GM21528 (cell line): ENCODE results near the gene KPRP.

Source experiments
- ATAC-seq: cut with Tn5 transposase; IDR thresholded peaks from one replicate; pipeline ENCODE4 v1.9.1; 2021; ENCODE audit warnings: mild to moderate bottlenecking, moderate library complexity; ENCODE audit not compliant: unreplicated experiment, low FRiP score

KPRP gene, protein sequence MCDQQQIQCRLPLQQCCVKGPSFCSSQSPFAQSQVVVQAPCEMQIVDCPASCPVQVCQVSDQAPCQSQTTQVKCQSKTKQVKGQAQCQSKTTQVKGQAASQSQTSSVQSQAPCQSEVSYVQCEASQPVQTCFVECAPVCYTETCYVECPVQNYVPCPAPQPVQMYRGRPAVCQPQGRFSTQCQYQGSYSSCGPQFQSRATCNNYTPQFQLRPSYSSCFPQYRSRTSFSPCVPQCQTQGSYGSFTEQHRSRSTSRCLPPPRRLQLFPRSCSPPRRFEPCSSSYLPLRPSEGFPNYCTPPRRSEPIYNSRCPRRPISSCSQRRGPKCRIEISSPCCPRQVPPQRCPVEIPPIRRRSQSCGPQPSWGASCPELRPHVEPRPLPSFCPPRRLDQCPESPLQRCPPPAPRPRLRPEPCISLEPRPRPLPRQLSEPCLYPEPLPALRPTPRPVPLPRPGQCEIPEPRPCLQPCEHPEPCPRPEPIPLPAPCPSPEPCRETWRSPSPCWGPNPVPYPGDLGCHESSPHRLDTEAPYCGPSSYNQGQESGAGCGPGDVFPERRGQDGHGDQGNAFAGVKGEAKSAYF

DNA sequence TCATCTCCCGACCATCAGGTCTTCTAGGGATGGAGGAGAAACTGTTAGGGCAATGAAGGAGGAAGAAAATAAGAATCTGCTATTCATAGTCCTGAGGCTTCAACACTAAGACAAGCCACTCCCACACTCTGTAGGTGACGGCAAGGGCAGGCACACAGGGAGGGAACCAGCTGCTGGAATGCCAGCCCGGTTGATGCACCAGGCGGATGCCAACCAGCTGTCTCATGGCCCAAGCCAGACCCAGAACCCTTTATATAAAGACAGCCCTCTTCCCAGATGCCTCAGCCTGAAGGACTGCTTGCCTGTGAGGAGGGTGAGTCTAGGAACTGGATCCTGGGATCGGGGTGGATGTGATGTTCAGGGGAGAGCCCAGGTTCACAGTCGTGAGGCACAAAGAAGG is at the start of gene KPRP:
TSS of gene KPRP (plus strand) at position 279 of the 400 bp plus-strand sequence. CDS start 1,564 bp downstream, outside the sequence.
- no peak for ATAC-seq

DNA sequence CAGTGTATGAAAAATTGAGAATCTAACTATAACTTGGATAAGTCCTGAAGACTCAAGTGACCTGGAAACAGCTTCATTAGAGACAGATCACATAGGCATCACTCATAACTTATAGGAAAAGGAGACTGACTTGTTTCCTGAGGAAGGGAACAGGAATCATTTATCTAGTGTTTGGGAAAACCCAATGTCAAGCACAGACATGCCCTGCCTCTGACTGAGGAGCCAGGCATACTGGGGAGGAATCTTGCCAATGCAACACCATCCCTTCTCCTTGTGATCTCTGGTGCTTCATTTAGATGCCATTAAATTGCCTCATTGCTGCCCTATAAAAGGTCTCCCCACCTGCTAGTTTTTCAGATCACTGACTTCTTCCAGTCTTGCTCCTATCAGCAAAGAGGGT is 39.6 kb upstream of the KPRP start:
- no peak for ATAC-seq

DNA sequence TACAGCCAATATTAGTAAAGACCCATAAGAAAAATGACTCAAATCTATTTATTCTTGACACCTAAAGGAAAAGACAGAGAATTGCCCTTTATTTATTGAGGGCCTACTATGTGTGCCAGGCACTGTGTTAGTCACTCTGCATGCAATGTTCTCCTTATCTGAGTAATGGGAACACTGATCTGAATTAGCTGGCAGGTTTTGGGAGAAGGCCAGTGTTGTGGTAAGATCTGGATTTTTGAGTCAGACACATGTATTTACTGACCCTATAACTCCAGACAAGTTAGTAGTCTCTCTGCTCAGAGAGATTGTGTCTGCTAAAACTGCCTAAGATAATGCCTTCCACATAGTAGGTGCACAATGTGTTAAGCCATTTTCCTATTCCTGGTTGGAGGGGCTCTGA is 32.6 kb upstream of the KPRP start:
- no peak for ATAC-seq

DNA sequence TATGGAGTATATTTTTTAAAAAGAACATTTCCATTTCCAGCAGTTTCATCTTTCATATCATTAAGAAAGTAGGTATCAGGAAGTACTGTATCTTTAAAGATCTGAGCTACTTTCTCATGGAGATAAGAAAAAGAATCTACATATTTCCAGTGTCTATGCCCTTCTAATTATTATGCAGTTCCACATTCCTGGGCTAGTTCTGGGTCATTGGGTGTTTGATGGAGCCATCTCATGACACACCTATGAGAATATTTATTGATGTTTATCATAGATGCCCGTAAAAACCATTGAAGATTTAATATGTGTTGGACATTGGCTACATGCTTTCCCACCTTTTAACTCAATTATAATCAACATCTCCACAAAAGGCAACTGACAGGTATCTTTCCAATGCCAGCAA is 28.8 kb upstream of the KPRP start:
- ATAC-seq, result no peak

DNA sequence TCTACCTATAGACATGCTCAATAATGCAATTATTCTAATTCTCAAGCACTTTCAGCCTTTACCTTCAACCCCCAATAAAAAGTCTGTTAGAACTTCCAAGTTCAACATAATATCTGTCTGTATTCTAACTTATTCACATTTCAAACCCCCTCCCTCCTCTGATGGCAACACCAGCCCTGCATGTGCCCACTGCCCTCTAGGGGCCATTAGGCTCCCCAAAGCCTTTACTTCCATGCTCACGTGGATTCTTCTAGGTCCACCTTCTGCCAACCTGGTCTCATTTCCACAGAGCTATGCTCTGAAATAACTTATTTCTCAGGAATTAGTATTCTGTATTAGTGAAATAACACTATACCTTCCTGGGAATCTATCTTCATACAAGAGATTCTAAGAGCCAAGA is 22.2 kb upstream of the KPRP start:
- ATAC-seq, result no peak

DNA sequence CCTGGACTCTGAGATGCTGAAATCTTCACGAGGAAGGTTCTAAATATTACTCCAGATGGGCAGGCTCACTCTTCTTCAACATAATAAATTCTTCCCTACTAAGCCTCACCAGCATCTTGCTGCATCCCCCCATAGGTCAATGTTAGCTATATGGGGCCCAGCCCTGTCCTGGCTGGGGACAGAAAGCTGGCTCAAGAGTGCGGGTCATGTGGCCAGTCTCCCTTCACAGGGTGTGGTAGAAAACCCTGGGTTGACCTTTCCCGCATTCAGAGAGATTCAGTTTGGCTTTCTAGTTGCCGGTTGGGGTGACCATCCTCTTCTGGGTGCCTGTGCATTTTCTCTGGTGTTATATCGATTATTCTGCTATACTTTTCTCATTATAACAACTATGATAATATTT is 19.8 kb upstream of the KPRP start:
- ATAC-seq, result no peak

DNA sequence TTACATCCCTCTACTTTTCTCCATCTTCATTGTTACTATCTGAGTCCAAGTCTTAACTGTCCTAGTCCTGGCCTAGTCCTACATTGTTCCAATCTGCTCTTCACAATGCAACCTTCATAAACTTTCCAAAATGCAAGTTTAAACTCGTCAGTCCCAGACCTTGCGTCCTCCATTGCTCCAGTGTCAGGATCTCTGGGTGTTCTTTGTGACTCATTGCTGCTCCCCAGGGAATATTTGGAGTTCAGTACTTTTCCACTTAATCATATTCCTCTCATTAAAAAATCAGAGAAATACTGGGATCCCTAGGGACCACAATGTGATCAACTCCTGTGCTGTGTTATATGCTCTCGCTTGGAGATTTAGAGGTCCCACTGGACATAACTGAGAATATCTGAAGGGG is 18.0 kb upstream of the KPRP start:
- no peak for ATAC-seq

DNA sequence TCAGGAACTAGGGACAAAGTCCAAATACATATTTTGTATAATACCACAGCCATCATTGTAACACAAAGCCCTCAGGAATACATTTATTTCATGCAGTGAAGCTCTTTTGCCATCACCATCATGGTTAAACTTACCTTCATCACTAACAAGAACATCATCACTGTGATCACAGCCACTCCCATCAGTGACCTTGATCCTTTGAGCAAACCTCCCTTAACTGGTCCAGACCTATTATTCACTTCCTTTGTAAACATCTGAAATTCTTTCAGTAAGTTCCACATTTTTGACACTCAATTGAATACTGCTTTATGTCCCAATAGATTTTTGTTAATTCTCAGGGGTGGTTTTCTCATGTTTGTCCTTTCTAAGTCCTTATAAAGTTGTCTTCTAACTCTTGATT is 16.2 kb upstream of the KPRP start:
- no peak for ATAC-seq

DNA sequence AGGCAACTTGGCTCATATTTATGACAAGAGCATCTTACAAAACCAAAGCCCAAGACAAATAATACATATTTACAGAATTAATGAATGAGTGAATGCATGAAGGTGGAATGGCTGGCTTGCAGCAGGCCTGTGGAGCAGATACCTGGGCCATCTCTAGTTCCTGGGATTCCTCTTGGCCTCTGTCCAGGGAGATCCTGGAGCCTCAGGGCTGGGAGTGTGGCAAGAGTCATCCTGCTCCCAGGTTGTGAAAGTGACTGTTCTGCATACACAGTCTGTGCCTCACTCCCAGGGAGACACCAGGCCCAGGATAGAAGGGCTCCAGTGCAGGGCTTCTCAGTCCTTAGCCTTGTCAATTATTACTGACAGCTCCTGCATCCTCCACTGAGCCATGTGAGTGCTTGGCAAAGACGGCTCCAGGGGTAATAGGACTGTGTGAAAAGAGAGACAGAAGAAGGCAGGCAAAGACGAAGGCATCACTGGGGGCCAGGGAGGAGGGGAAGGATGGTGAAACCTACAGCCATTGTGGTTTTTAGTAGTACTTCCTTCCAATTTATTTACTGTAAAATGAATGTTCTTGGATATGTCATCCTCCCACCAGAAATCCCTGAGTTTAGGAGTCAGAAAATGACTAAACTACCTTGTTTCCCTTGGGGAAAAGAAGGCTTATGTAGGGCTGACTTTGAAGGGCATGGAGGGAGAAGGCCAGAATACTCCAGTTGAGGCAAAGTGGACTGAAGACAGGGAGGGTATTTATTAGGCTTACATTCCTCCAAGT is 14.3 kb upstream of the KPRP start:
- no peak for ATAC-seq

DNA sequence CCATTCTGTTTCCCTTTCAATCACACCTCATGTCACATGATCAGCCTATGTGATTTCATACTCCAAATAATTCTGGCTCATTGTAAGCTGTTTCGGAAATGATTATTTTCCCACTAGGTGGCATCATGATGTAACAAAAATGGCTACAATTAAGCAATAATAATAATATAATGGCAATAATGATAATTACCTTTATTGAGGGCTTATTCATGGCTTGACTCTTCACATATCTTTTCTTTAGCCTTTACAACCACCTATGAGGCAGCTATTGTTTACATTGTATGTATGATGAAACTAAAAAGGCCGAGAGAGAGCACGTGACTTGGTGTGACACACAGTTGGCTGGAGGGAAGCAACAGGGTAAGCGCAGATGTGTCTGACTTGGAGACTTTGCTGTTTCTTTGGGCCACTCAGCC is 12.5 kb upstream of the KPRP start:
- no peak for ATAC-seq

DNA sequence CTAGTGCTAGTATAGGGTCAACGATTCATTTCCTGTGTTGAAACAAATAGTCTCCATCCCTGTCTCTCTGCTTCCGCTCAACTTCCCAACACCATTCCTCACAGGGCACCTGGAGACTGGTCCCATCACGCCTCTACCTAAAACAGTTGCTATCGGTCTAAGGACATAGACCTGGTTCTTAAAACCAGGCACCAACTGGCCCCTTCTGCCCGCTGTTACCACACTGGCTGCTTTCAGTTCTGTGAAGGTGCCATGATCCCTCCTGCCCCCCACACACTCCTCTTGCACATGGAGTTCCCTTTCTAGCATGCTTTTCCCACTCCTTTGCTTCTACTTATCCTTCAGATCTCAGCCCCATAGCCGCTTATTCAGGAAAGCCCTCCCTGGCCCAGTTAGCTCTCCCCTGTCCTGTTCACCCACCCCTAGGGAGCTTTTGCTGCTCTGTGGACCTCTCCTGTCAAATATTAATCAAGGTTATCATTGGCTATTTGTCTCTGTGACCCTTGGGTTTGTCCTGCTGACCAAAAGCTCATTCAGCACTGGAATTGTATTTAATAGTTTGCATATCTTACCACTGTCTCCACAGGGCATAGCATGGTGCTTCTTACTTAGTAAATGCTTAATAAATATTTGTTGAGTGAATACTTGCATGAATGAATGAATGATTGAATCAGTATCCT is 11.9 kb upstream of the KPRP start:
- no peak for ATAC-seq

DNA sequence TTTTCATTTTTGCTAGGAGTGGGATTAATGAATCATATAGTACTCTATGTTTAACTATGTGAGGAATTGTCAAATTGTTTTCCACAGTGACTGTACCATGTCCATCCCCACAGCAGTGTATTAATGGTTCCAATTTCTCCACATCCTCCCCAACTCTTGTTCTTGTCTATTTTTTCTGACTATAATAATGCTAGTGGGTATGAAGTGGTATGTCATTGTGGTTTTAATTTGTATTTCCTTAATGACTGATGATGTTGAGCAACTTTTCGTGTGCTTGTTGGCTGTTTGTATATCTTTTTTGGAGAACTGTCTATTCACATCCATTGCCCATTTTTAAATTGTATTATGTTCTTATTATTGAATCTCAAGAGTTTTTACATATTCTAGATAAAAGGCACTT is 10.0 kb upstream of the KPRP start:
- no peak for ATAC-seq

DNA sequence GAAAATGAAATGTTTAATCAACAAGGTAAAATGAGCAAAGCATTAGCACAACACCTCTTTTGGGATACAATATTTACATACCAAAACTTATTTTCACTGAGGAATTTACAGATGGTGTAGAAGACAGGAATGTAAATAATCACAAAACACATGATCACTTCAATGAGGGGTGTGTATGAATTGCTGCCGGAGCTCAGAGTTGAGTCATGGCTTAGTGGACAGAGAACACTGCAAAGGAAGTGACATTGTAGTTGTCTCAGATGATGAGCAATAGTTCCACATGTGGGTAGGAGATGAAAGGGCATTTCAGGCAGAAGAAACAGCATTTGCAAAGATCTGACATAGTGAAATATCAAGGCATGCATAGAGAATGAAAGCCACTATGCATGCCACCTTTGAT is 5.6 kb upstream of the KPRP start:
- no peak for ATAC-seq

DNA sequence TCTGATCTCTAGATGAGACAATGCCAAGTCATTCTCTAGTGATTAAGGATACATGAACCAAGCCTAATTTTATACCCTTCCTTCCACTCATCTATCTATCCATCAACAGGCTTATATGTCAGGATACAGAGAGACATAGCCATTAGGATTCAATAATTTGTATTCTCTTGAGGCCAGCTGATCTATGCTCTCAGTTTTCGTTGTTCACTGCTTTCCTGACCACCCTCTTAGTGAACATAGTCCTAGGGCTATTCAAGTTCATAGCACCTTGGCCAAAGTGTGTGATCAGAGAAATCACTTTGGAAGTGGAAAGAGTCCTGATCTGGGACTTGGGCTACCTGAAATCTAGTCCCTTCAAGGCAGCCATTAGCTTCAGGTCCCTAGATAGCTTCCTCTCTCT is 4.2 kb upstream of the KPRP start:
- ATAC-seq, result no peak

DNA sequence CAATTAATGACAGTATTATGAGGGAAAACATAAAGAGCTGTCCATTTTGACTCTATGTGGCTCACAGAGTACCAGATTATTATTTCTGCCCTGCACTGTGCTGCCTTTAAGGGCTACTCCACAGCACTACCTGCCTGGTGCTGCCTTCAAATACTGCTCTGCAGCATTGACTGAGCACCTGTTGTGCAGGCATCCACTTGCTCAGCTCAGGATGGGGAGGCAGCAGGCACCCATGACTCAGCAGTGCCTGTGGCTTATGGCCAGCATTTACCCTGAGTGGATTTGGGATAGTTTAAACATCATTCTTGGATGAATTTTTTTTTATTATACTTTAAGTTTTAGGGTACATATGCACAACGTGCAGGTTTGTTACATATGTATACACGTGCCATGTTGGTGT is 953 bp upstream of the KPRP start:
- ATAC-seq, result no peak

DNA sequence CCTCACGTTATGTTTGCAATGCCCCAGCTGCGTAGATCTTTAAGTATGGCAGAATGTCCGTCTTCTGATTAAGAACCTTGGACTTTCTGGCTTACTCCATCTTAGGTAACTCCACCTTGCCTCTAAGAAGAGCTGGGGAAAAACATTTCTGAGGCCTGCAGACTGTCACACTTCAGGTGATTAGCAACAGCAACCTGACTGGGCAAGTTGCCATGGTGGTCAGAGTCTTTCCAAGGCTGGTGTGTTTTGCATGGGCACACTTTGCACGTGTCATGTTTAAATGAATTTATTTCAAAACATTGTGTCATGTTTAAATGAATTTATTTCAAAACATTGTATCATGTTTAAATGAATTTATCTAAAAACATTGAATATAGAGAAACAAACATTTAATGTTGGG is 811 bp downstream of the KPRP start:
- ATAC-seq, result no peak

DNA sequence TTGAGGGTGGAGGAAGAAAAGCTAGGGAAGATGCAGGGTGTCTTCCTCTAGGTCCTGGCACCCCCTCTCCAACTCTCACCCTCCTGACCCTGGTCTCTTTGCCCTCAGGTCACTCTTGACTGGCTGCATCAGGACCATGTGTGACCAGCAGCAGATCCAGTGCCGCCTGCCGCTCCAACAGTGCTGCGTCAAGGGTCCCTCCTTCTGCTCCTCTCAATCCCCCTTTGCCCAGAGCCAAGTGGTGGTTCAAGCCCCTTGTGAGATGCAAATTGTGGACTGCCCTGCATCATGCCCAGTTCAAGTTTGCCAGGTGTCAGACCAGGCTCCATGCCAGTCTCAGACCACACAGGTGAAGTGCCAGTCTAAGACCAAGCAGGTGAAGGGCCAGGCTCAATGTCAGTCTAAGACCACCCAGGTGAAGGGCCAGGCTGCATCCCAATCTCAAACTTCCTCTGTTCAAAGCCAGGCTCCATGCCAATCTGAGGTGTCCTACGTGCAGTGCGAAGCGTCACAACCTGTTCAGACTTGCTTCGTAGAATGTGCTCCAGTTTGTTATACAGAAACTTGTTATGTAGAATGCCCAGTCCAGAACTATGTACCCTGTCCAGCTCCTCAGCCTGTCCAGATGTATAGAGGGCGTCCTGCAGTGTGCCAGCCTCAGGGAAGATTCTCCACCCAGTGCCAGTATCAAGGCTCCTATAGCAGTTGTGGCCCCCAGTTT is 1.8 kb downstream of the KPRP start:
- ATAC-seq, result no peak

DNA sequence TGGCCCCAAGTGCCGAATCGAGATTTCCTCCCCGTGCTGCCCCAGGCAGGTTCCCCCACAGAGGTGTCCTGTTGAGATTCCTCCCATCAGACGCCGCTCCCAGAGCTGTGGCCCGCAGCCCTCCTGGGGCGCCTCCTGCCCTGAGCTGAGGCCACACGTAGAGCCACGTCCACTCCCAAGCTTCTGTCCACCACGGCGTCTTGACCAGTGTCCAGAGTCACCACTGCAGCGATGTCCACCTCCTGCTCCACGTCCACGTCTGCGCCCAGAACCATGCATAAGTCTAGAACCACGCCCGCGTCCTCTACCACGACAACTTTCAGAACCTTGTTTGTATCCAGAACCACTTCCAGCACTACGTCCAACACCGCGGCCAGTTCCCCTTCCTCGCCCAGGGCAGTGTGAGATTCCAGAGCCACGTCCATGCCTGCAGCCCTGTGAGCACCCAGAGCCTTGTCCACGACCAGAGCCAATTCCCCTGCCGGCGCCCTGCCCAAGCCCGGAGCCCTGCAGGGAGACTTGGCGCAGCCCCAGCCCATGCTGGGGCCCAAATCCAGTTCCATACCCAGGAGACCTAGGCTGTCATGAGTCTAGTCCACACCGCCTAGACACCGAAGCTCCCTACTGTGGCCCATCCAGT is 2.8 kb downstream of the KPRP start:
- ATAC-seq, result no peak

DNA sequence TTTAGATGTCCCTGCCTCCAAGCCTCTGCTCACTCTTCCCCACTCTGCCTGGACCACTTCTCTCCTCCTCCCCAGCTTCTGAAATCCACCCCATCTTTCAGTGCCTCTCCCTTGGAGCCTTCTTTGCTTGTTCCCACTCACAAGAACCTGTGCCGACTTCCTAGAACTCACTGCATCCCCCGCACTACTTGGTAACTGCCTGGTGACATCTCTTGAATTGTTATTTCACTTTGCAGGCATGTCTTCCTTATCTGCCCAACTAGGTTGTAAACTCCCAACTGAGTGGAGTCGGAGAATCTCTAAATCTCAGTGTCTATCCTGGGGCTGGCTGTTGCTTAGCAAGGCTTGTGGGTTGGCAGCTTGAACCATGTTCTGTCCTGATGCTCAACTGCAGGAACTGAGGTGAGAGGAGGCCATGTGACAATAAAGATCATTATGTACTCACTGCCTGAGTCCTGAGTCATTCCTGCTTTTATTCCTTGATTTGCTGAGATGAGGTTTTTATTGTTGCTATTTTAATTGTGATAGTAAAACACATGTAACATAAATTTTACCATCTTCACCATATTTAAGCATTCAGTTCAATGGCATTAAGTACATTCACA is 3.9 kb downstream of the KPRP start:
- no peak for ATAC-seq
